ENCODE measurements around the gene PDGFC.

PDGFC gene

DNA sequence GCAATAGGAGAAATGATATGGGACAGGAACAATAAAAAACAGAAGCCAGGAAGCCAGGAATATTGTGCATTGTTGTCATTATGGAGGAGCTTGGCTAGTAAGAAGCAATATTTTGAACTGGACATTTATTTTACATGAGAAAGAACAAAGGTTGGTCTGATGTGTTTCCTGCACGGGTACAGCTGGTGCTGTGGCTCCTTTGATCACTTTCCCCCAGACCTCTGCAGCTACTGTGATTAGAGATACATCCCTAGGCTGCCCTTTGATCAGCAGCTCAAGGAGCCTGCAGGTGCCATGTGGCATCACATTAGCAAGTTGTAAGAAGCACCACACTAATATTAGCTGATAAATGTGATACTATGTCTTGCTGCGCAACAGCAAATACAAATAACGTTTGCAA, 2.5 kb downstream of the PDGFC start:
- peaks cover 0 to 59% (median 11%) of the 10 kb centered on the region in 4 donors for H3K4me1 ChIP-seq

DNA sequence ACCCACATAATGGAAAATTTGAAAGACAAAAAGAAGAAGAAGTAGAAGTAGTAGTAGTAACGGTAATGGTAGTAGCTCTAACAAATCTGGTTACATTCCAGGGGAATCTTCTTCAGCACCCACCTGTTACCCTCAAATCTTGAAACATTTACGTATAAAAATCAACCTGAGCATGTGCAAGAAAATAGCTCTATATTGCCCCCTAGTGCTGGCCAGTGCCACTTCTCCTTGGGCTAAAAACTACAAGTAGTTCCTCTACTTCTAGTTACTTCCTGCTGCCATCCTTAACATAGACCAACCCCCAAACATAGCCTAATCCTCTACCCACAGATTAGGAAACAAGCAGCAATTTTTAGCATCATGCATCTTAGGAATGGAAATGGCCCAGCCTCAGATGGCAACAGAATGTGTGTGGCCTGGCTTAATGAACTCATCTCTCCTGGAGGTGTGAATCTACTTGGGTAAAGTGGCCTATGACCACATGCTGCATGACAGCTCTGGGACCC, 3.1 kb downstream of the PDGFC start:
- H3K27me3 ChIP-seq: no peaks in the 10 kb centered on the region
- no peaks in the 10 kb centered on the region for H3K36me3 ChIP-seq
- DNase-seq: peak; percentile 73 to 79
- peak overlapping the region; percentile 74 to 89 for H3K4me3 ChIP-seq
- intact Hi-C loops (cut with DNase I; ENCODE audit: low total_unique reads): loop anchor here (2.0 kb wide), 1 partner anchor 492 kb away; no protein-coding TSS in a partner anchor
- peaks cover 0 to 64% (median 11%) of the 10 kb centered on the region in 4 donors for H3K4me1 ChIP-seq
- TF ChIP-seq, protein P1, sequence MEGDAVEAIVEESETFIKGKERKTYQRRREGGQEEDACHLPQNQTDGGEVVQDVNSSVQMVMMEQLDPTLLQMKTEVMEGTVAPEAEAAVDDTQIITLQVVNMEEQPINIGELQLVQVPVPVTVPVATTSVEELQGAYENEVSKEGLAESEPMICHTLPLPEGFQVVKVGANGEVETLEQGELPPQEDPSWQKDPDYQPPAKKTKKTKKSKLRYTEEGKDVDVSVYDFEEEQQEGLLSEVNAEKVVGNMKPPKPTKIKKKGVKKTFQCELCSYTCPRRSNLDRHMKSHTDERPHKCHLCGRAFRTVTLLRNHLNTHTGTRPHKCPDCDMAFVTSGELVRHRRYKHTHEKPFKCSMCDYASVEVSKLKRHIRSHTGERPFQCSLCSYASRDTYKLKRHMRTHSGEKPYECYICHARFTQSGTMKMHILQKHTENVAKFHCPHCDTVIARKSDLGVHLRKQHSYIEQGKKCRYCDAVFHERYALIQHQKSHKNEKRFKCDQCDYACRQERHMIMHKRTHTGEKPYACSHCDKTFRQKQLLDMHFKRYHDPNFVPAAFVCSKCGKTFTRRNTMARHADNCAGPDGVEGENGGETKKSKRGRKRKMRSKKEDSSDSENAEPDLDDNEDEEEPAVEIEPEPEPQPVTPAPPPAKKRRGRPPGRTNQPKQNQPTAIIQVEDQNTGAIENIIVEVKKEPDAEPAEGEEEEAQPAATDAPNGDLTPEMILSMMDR (IDR thresholded peaks at IDR 0.05): peak; percentile 80 to 87
- no peaks in the 10 kb centered on the region for H3K9me3 ChIP-seq
- peak overlapping the region; percentile 98 to 99 for H3K27ac ChIP-seq

More for the DNA sequence above, 2.5 kb downstream of the PDGFC start:
- H3K36me3 ChIP-seq: no peaks in the 10 kb centered on the region
- TF ChIP-seq, protein P1 (IDR thresholded peaks at IDR 0.05): no peak
- no peak for DNase-seq
- H3K4me3 ChIP-seq: peak overlapping the region; percentile 74 to 89
- no peaks in the 10 kb centered on the region for H3K9me3 ChIP-seq
- intact Hi-C loops (cut with DNase I; ENCODE audit: low total_unique reads): loop anchor here (2.0 kb wide), 1 partner anchor 492 kb away; no protein-coding TSS in a partner anchor
- H3K27ac ChIP-seq: peak overlapping the region; percentile 98 to 99
- no peaks in the 10 kb centered on the region for H3K27me3 ChIP-seq

DNA sequence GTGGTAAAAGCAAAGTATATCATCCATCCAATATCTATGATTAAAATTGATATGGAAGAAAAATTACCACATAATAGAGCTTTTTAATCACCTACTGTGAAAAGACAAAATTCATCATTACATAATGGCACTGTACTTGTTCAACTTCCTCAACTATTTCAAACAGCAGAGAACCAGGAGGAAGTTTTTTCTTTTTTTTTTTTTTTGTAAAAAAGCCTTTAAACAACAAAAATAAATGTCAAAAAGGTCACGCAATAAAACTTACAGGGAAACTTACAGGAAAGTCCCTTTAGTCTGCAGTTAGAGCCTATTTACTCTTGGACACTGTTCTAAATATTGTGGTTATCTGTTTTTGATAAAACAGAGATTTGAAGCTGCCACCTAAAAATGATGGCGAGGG, 4.8 kb downstream of the PDGFC start:
- H3K27me3 ChIP-seq: no peaks in the 10 kb centered on the region
- H3K9me3 ChIP-seq: no peaks in the 10 kb centered on the region
- H3K27ac ChIP-seq: no peak overlapping the region
- DNase-seq: no peak
- TF ChIP-seq, protein P1 (IDR thresholded peaks at IDR 0.05): no peak
- intact Hi-C loops (cut with DNase I; ENCODE audit: low total_unique reads): no loop called here
- peaks cover 0 to 70% (median 26%) of the 10 kb centered on the region in 4 donors for H3K4me1 ChIP-seq
- no peak overlapping the region for H3K4me3 ChIP-seq
- no peaks in the 10 kb centered on the region for H3K36me3 ChIP-seq

DNA sequence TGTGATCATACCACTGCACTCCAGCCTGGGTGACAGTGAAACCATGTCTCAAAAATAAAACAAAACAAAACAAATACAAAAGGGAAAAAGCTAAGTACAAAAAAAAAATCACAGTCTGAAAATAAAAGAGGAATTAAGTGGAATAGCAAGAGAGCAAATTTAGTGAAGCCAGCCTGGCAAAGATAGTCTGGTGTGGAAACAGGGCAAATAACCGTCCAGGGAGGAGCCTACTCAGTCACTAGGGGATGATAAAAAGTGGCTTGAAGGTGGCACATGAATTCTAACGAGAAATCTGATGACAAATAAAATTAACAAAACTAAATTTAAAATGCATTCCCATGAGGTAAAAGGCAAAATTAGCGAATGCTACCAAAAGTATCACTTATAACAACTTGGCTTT, 8.2 kb downstream of the PDGFC start:
- intact Hi-C loops (cut with DNase I; ENCODE audit: low total_unique reads): no loop called here
- Histone ChIP-seq H3K27ac (peak overlapping the region; percentile 43 to 58), H3K4me1 (peaks cover 0 to 92% (median 37%) of the 10 kb centered on the region in 4 donors), H3K27me3 (no peaks in the 10 kb centered on the region), H3K36me3 (no peaks in the 10 kb centered on the region), H3K4me3 (no peak overlapping the region), H3K9me3 (no peaks in the 10 kb centered on the region)
- no peak for DNase-seq
- TF ChIP-seq, protein P1 (IDR thresholded peaks at IDR 0.05): no peak

DNA sequence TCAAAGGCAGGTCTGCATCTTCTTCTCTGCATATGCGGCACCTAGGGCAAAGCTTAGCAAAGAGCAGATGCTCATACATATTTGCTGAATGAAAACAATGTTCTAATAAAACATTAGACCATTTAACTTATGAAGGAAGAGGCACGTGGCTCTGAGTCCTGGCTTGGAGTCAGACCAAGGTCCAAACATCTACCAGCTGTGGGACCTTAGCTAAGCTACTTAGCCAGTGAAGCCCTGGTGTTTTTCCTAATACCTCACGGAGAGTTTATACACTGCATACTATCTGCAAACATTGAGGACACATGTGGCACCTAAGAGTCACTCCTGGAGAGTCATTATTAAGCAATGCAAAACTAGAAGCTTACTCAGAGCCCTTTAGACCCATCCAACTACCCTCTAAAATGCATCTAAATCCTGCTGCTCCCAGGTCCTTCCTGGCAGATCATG, 9.0 kb downstream of the PDGFC start:
- H3K4me3 ChIP-seq: no peak overlapping the region
- no peaks in the 10 kb centered on the region for H3K27me3 ChIP-seq
- peaks cover 0 to 93% (median 39%) of the 10 kb centered on the region in 4 donors for H3K4me1 ChIP-seq
- H3K36me3 ChIP-seq: no peaks in the 10 kb centered on the region
- no peaks in the 10 kb centered on the region for H3K9me3 ChIP-seq
- intact Hi-C loops (cut with DNase I; ENCODE audit: low total_unique reads): no loop called here
- TF ChIP-seq, protein P1 (IDR thresholded peaks at IDR 0.05): no peak
- no peak for DNase-seq
- H3K27ac ChIP-seq: peak overlapping the region; percentile 43 to 58

DNA sequence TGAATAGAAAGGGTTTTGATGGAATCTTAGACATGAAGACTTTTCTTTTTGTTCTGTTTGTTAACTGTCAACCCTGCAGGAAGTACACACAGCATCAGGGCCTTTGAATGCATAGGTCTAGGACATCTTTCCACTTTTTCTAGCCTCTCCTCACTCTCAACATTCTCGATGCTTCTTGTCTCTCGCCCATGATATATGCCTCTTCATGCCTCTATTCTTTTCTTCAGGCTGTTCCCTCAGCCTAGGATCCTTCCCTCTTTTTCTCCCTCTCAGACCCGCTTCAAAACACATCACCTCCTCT, 9.6 kb downstream of the PDGFC start:
- TF ChIP-seq, protein P1 (IDR thresholded peaks at IDR 0.05): no peak
- intact Hi-C loops (cut with DNase I; ENCODE audit: low total_unique reads): no loop called here
- Histone ChIP-seq H3K27me3 (no peaks in the 10 kb centered on the region), H3K36me3 (no peaks in the 10 kb centered on the region), H3K4me3 (no peak overlapping the region), H3K9me3 (no peaks in the 10 kb centered on the region), H3K4me1 (peaks cover 0 to 93% (median 42%) of the 10 kb centered on the region in 4 donors), H3K27ac (peak overlapping the region; percentile 43 to 58)
- DNase-seq: no peak
